Dermis microvascular lymphatic vessel endothelial cell (primary cell): Measurements from ENCODE around the gene AATF. TPM values are rescaled to one million over a fixed set of nuclear protein-coding genes. Genes with fewer than 3 reads are reported as not detected.

ENCODE experiments used
- DNase-seq, 2 donors: peaks; one replicate each; pipeline versions ENCODE4 v3.0.0 to v3.0.0-alpha.2; 2010; ENCODE audit warnings: low read depth in 2 of 2
- total RNA-seq: library from RNA; depleted of rRNA; stranded (reverse); fragments of >200 nt; gene quantifications from 2 replicates; pipeline ENCODE4 v1.2.1, GENCODE V29; 2014

The AATF gene
- total RNA-seq, 1 donor from 2014 or later, result 18.9 TPM

DNA sequence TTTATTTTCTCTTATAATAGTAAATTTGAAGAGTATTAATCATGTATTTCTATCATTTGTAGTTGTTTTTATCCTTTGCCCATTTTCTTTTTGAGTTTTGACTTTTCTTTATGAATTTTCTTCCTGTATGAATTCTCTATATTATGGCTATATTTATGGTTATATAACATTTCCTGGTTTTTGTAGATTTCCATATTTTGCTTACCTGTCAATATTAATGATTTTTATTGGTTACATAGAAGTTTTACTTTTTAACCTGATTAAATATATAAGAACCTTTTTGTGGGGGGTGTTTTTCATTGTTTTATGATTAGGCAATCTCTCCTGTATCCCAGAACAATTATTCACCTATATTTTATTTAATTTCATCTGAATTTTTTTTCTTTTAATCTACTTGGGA, 93.2 kb downstream of the AATF start:
- no peak for DNase-seq

DNA sequence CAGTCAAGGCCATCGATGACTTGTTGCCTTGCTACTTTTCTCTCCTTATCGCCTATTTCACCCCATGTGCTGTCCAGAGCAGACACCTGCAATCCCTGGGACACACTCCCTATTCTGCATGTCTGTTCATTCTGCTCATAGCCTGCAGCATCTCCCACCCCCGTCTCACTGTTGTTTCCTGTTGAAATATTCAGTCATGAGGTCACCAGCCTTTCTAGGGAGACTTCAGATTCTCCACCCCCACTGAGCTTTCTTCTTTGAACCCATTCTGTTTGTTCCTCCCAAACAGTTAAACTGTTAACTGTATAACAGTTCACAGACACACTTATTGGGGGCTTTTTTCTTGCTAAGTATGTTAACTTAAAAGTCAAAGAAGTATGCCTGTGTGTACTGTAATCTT, 94.4 kb downstream of the AATF start:
- peak in 1 of 2 donors; percentile 8 for DNase-seq

DNA sequence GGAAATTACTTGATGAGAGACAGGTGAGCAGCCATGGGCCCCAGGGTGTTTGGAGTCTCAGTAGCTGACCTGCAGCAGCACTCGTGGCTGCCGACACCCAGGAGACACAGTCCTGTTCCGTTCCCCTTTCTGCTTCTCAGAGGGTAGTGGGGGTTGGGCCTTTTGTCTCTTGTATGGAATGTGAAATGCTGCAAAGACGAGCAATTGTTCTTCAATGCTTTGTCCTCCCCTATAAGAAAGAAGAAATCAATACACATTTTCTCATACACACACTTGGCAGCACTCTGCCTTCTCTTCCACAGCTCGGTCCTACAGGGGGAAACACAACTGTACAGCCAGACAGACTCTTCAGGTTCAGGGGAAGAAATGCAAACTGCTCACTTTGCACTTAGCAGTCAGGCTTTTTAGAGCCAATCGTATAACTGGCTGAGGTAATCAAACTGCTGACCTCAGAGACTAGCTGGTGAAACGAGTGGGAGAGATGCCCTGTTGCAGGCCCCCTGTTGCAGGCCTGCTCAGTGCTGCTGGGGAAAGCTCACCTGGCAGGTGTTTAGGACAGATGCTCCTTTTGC, 96.7 kb downstream of the AATF start:
- no peak for DNase-seq

DNA sequence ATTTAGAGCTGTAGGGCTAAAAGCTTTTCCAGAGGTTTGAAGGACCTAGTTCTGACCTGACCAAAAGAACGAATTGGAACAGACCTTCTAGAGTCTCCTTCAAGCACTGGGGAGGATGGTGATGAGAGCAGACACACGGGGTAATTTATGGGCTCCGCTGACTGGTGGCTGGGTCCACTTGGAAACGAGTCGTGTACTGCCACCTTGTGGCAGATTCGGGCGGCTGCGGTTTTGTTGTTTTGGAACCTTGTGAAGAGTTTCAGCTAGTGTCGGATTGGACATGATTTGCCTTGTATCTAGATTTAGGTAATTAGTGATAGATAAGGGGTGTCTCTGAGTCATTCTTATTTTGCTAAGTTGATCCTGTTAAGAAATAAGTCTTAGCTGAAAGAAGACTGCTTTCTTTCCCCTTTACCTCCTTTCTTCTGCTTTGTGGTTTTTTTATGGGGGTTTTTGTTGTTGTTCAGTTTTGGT, 98.9 kb downstream of the AATF start:
- peak; percentile 70 to 84 for DNase-seq

DNA sequence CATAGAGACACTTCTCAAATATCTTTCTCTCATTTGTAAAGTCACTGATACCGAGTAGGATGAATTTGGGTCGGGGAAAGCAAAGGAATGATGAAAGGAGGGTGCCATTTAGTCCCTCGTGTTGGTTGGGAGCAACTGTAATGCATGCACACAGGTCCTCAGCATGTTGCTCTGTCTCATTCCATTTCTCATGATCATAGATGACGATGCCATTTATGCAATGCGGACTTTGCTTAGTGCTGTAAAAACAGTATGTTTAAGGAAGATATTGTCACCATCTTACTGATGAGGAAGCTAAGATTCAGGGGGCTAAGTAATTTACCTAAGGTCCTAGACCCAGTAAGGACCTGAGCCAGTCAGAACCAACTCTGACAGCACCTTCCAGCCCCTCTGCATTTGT, 100.1 kb downstream of the AATF start:
- DNase-seq, result no peak

DNA sequence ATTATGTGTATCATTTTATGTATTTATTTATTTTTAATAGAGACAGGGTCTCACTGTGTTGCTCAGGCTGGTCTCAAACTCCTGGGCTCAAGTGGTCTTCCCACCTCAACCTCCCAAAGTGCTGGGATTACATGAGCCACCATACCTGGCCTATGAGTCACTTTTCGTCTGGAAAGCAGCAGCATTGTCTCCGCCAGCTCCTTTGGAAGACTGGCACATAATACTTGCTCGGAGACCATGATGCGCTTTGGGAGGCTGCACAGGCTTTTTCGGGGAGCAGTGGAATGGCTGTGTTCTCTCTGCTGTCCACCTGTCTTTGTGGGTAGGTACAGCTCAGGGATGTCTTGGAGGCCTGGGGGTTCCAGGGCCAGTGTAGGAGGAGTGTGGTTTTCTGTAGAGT, 102.2 kb downstream of the AATF start:
- DNase-seq, result no peak

DNA sequence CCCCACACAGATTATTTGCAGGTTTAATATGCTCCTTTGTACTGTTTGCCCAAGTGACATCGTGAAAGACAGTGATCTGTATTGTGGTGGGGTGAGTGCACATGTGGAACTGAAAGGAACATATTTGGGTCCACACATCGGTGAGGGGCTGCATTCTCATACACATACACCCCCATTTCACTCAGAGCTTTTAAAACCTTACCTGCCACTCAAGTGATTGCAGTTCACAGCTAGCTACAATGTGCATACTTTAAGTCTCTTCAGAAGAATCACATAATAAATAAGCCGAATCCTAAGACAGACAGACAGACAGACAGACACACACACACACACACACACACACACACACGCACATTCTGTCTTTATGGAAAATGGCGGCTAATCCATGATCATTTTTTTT, 102.6 kb downstream of the AATF start:
- DNase-seq, result no peak

DNA sequence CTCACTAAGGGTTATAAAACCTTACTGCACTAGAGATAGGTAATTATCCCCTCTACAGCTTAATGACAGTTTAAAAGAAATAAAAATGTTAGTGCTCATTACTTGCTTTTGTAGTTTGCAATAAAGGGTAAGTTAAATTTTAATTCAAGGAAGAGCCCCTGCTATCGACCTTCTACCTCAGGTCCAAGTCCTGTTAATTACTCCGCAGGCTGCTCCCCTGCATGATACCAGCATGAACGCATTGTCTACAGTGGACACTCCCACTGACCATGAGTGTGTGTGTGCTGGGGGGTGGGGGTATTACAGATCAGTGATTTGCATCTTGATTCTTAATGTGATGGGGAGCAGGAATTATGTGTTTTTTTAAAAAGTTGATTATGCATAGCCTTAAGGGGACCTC, 103.1 kb downstream of the AATF start:
- no peak for DNase-seq

DNA sequence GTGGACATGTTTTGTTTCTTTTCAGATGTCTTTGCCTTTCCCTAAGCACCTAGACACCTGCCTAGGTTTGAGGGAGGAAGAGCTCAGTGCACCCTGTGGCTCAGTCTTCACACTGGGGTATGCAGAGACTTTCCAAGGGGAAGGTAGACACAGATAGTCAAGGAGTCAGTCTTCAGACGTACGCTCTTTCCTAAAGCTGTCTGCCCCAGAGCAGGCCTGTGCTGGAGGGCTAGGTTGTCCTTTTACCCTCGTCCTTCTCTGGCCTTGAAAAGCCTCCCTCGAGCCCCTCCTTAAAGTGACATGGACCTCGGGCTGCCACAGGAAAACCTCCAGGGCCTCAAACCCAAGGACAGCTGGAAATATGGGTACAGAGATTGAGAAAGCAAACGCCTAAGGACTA, 103.7 kb downstream of the AATF start:
- no peak for DNase-seq

DNA sequence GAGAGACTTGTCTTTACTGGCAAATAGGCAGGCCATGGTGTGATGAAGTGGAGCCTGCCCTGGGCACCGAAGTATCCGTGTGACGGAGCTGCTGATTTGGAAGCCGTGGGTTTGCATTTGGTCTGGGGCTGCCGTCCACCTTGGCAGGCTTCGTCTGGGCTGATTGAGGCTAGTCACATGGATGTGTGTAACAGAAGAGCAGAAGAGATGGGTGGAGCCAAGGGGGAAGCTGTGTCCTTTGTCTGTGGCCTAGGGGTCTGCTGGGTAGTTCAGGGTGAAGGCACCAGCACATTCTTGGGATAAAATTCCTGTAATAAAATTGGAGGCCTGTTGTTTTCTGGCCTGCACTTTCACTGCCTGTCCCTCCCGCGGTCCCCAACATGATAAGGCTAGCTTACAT, 106.1 kb downstream of the AATF start:
- DNase-seq, result no peak

DNA sequence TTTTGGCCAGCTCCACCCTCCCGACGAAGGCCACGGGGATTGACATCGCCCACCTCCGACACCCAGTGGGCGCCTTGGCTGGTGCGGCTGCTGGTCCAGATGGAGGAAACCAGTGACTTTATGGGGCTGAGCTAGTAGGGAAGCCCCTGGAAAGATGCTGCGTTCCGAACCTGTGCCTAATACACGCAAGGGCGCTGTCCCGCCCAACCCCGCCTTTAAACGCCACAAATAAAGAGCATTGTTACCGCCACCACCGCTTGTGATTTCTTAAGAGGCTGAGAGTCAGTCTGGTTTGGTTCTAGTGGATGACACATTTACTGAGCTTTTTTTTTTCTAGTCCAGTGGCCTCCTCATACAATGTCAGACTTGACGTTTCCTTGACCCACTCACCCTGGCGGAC, 107.9 kb downstream of the AATF start:
- DNase-seq, result no peak

DNA sequence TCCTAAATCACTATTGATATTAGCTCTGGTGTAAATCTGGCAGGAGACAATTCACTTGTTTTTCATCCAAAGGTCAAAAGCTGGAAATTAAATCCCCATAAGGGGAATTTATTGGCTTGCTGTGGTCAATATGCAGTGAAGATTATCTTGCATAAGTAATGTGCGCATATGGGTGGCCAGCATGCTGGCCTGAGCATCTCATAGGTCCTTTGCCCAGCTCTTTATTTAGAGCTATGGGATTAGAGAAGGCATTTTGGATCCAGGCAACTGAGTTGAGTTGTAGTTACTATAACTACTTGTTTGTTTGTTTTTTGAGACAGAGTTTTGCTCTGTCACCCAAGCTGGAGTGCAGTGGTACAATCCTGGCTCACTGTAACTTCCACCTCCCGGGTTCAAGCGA, 110.7 kb downstream of the AATF start:
- no peak for DNase-seq

DNA sequence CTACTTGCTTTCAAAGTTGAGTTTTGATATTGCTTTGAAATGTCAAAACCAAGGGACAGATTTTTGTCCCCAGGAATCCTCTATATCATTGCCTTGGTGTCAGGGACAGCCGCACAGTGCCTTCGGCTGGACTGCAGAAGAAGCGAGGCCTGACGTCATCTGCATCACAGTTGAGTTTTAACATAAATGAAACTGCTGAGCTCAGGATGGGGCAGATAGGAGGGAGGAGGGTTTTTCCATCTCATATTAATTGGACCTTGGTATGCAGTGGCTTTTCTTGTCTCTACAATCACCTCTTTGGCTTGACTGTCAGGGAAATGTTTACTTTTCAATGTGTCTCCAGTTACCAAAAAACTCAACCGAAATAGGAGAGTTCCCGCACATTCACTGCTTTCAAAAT, 111.3 kb downstream of the AATF start:
- DNase-seq, result no peak

DNA sequence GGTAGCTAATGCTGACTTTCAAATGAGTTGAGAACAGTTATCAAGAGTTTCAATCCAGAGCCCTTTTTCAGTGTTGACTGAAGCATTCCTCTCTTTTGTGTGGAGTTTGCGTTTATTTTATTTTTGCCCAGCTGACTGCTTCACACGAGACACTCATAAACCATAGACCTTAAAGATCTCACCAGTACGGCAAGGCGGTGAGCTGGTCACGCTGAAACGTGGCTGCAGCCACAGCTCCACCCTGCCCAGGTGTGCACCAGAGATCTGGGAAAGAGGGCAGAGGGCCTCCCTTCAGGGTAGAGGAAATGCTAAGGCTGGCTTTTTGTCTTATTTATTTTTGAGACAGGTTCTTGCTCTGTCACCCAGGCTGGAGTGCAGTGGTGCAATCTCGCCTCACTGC, 112.2 kb downstream of the AATF start:
- DNase-seq, result no peak

DNA sequence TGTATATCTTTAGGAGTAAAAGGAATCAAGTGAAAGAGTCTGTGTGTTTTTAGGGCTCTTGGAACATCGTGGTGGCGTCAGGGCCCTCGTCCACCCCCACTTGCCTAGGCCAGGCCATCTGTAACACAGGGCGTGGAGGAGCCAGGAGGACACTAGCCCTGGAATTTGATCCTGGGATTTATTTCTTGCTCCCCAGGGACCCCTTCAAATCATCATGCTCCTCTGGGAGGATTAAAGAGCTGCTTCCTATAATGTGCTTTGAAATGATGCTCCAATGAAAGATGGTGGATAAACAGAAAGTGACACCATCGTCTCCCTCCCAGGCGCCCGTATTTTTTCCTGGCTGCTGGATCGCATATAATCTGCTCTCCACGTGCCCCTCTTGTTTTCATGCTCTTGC, 113.3 kb downstream of the AATF start:
- DNase-seq, result no peak

DNA sequence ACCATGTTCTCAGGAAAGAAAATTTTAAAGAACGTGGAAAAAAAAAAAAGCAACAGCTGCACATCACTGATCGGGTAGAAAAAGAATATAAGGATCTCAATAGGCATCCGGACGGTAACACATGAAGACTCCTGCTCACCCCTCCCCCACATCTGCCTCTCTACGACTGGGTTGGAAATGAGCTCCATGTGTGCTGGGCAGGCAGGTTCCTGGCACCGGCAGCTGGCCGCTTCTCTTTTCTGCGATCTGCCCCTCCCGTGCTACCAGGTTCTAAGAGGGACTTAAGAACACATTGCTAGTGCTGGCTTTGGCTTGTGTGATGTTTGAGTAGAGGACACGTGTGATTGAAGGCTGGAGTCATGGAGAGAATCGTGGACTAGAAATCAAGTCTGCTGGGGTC, 115.5 kb downstream of the AATF start:
- DNase-seq, result no peak

DNA sequence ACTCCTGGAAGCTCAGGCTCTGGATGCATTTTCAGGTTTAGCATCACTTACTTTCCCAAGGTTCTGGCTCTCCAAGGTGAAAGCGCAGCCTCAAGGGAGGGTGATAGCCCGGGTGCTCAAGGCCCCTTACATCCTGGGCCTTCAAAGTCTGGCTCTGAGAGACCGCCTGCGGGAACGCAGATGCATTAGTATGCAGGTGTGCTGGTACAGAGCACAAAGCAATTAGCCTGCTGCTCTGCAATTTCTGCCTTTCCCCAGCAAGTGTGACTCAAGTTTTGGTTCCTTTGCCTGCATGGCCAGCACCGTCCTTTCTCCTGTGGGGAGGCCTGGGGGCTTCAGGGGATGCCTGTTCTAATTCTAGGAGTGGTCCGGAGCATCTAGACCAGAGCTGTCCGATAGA, 116.2 kb downstream of the AATF start:
- DNase-seq, result no peak

DNA sequence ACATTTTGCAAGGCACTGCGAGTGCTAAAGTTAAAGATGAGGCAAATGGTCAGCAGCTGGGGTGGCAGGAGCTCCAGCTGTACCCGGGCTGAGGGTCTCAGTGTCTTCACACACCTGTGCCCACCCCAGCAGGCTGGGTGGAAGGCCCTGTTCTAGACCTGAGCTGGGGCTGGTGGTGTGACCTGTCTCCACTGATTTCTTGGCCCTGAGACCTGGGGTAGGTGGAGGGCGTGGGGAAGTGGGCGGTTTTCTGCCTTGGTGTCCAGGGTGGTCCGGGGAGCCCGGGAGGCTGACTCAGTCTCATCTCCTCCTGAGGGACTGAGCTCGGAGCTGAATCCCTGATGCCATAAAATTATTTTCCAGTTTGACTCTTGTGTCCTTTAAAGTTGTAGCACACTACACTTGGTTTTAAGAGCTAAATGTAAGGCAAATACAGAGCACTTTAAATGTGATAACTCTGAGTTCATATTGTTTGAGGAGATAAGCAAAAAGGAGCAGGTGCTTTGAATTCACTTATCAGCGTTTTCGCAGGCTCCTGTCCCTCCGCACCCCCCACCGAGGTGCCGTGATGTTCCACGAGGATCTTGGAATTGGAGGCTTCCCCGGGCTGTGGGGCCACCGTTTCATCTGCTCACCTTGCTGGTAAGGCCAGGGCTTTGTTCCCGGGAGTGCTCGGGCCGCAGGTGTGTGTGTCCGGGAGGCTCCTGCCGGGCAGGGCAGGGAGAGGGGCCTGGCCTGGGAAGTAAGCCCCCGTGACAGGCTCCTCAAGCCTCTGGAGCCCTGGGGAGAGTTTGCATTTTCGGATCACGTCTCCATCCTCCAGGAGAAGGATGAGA, 117.0 kb downstream of the AATF start:
- DNase-seq, result no peak

DNA sequence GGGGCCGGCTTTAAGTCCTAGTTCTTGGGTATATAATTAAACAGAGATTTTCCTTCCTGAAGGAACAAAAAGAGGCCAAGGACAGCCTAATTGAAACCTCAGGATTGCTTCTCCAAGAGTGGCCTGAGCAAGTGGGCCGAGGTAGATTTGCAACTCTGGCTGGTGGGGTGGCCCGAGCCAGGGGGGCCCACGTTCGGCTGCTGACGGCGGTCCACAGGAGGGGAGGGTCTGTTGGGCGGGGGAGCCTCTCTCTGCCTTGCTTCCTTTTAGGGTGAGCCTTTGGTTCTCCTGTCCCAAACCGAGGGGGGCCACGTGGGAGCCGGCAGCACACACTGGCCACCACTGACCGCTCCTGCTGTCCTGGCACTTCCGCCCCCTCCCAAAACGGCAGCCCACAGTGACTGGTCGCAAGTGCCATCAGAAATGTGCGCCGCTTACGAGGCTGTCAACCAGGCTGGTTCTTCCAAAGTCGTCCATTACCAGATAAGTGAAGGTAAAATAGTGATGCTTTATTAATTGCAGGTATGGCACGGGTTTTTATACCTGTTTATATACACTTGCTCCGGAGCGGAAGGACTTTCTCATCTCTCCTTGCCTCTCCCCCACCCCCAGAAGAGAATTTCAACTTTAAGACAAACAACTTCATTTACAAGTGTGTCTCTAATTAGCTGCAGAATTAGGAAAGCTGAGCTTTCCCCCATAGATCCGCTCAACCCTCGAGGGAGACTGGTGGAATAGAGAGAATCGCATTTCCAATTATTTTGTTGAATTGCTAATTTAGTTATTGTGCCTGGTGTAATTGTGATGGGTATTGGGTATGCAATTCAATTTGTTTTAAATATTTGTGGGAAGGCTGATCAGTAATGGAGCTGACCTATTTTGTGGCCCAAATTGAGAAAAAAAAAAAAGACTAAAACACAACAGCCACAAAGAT, 117.8 kb downstream of the AATF start:
- no peak for DNase-seq

DNA sequence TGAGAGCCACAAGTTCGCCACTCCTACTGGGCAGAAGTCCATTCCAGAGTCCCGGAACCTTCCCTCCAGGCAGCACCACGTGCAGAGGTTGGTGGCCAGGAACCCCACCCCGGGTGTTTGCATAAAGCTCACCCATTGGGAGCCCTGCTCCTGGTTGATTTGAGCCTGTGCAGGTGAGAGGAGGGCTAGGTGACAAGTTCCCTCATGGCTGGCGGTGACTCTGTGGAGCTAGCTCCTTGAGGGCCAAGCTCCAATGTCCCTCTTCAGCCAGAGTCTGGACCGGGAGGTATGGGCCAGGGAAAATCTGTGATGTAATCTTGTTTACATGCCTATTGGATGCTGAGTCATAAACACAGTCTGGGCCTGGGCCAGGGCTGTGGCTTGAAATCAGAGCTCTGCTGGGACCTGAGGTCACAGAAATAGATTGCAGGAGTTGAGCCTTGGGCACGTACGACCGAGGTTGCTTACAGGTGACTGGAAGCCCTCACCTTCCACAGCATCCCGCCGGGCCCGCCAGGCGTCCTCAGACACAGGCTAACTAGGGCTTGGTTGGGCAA, 118.9 kb downstream of the AATF start:
- DNase-seq, result peak in 1 of 2 donors; percentile 70

DNA sequence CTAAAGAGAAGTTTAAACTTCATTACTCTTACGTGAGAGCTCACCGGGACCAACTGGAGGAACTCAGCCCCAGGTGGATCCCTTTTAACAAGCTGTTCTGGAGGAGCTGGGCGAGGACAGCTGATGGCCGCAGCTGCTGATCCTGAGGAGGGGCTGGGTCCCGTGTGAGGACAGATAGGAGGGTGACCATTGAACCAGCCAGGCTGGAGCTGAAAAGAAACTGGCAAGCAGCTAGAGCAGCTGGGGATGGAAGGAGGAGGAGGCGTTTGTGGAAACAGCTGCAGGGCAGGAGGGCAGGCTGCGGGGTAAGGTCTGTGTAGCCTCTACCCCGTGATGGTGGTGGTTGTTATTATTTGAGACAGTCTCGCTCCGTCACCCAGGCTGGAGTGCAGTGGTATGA, 119.5 kb downstream of the AATF start:
- DNase-seq, result no peak

DNA sequence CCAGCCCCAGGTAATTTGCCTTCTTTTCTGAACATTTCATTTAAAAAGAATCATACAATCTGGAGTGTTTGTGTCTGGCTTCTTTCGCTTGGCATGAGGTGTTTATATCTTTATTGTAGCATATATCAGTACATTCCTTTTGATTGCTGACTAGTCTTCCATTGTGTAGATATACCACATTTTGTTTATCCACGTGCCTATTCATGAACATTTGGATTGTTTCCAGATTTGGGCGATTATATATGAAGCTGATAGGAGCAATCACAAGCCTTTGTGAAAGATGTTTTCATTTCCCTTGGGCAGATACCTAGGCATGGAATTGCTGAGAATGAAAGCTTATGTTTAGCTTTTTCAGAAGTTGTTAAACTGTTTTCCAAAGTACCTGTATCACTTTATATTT, 120.3 kb downstream of the AATF start:
- DNase-seq, result no peak
